K562 (cell line): ENCODE data around the gene ATP6V0A1. TPM values are rescaled to one million over a fixed set of nuclear protein-coding genes. Genes with fewer than 3 reads are reported as not detected.
A peak's percentile ranks its signal among the peaks of the same experiment; 100 is the strongest.

Source experiments
- ATAC-seq: fragments of 200-7000 bp; cut with Tn5 transposase; 3 replicates; pipeline ENCODE4 v1.9.1; 2020; ENCODE audit warnings: moderate library complexity
- BruUV-seq: library from RNA; stranded (reverse); fragments of 400-500 nt; replicated peaks from 2 replicates; lab custom pipeline; 2021; lab: Mats Ljungman, UMichigan
- CTCF ChIA-PET: fragments of 300-600 bp; formaldehyde crosslinking; extraction: SDS; loops from one replicate; lab custom pipeline; 2021; ENCODE audit warnings: low intra/inter-chr PET ratio; lab: Yijun Ruan, JAX
- POLR2A ChIA-PET: fragments of 300-600, 350-650 bp; sonication (Branson Sonifier 250); formaldehyde crosslinking; extraction: SDS; loops from one replicate; lab custom pipeline; 2021; ENCODE audit warnings: antibody characterized with exemption, inconsistent platforms; lab: Yijun Ruan, JAX
- DNase-seq, 4 experiments: peaks; one replicate each; pipeline versions ENCODE4 v3.0.0 to v3.0.0-alpha.2; 2011 to 2018; ENCODE audit warnings: low spot score in 3 of 4, mixed read lengths in 3 of 4; ENCODE audit errors: extremely low read depth in 1 of 4
- FAIRE-seq: peaks from 2 replicates; lab custom pipeline; 2011; peaks lifted over from hg19 to GRCh38; lab: Jason Lieb, UNC
- H2AFZ ChIP-seq: 2 replicates; pipeline ENCODE4 v1.6.0; 2011; ENCODE audit warnings: low read depth, low read length, control low read depth, inconsistent platforms
- H3K27ac ChIP-seq: fragments of 200-600 bp; 3 replicates; pipeline ENCODE4 v1.8.0; 2011; ENCODE audit warnings: low read depth, mild to moderate bottlenecking, control low read depth, inconsistent platforms, low read length, moderate library complexity, mixed read lengths; ENCODE audit errors: extremely low read depth
- H3K27me3 ChIP-seq, 2 experiments: fragments of 300-600 bp in 1 of 2; 2 replicates in 1 of 2; 3 replicates in 1 of 2; pipeline versions ENCODE4 v1.6.0 to v1.8.0; 2011; ENCODE audit warnings: inconsistent platforms in 2 of 2, low read length in 2 of 2, mild to moderate bottlenecking in 1 of 2, mixed read lengths in 1 of 2, moderate library complexity in 1 of 2; ENCODE audit not compliant: control insufficient read depth in 2 of 2, insufficient read depth in 2 of 2
- H3K36me3 ChIP-seq: fragments of 300-600 bp; 3 replicates; pipeline ENCODE4 v1.8.0; 2011; ENCODE audit warnings: mild to moderate bottlenecking, low read length, inconsistent platforms; ENCODE audit not compliant: control insufficient read depth, insufficient read depth
- H3K4me1 ChIP-seq, 2 experiments: fragments of 200-600 bp in 1 of 2; replicated peaks in 1 of 2; 2 replicates in 1 of 2; 3 replicates in 1 of 2; pipeline versions ENCODE4 v1.5.1 to v1.8.0; 2011; ENCODE audit warnings: inconsistent platforms in 2 of 2, low read length in 2 of 2, mild to moderate bottlenecking in 1 of 2, mixed read lengths in 1 of 2, moderate library complexity in 1 of 2; ENCODE audit not compliant: control insufficient read depth in 2 of 2, insufficient read depth in 2 of 2
- H3K4me2 ChIP-seq: 2 replicates; pipeline ENCODE4 v1.6.1; 2011; ENCODE audit warnings: low read length, control low read depth, inconsistent platforms, mixed read lengths; ENCODE audit not compliant: insufficient read depth
- H3K4me3 ChIP-seq: fragments of 200-600 bp; sonication (generic), shearing (Covaris generic); 2 replicates; pipeline ENCODE4 v1.5.1; 2016; ENCODE audit warnings: control low read depth, inconsistent platforms
- H3K79me2 ChIP-seq: fragments of 200-600 bp; 3 replicates; pipeline ENCODE4 v1.8.0; 2011; ENCODE audit warnings: low read length, inconsistent platforms; ENCODE audit not compliant: control insufficient read depth, insufficient read depth
- H3K9ac ChIP-seq, 2 experiments: 2 replicates each; pipeline versions ENCODE4 v1.6.0 to v1.6.1; 2011; ENCODE audit warnings: low read depth in 2 of 2, low read length in 2 of 2, control low read depth in 1 of 2, inconsistent platforms in 1 of 2, mild to moderate bottlenecking in 1 of 2, mixed read lengths in 1 of 2; ENCODE audit not compliant: insufficient read depth in 1 of 2
- H3K9me1 ChIP-seq: one replicate; pipeline ENCODE4 v1.6.0; 2011; ENCODE audit warnings: inconsistent platforms, mild to moderate bottlenecking, low read length, moderate library complexity; ENCODE audit not compliant: control insufficient read depth, insufficient read depth
- H3K9me3 ChIP-seq: replicated peaks from 2 replicates; pipeline ENCODE4 v1.5.1; 2011; ENCODE audit warnings: low read depth, low read length, inconsistent platforms; ENCODE audit not compliant: control insufficient read depth, insufficient read depth
- H4K20me1 ChIP-seq: replicated peaks from 2 replicates; pipeline ENCODE4 v1.6.1; 2011; ENCODE audit warnings: low read length, inconsistent platforms, mixed read lengths; ENCODE audit not compliant: control insufficient read depth, insufficient read depth
- BRCA1 ChIP-seq, 2 experiments: fragments of 450-650 bp in 1 of 2; sonication (generic) in 1 of 2; formaldehyde crosslinking in 1 of 2; IDR thresholded peaks; 2 replicates each; pipeline versions ENCODE4 v1.5.0 to v1.6.1; 2017 to 2020; ENCODE audit warnings: mild to moderate bottlenecking in 1 of 2, missing genetic modification reagents in 1 of 2
- PHF20 ChIP-seq: fragments of 450-650 bp; IDR thresholded peaks from 2 replicates; pipeline ENCODE4 v1.6.1; 2018; ENCODE audit not compliant: partially characterized antibody
- POLR2AphosphoS5 ChIP-seq: IDR thresholded peaks from 2 replicates; pipeline ENCODE4 v1.6.1; 2011; ENCODE audit warnings: mild to moderate bottlenecking, low read depth, low read length, moderate library complexity; ENCODE audit not compliant: control insufficient read depth, insufficient read depth
- POLR2G ChIP-seq: fragments of 200-400 bp; formaldehyde crosslinking; IDR thresholded peaks from 2 replicates; pipeline ENCODE4 v1.6.1; 2017; ENCODE audit warnings: low read depth, mild to moderate bottlenecking, antibody characterized with exemption, low read length, moderate library complexity
- PTBP1 ChIP-seq: fragments of 200-400 bp; formaldehyde crosslinking; IDR thresholded peaks from 2 replicates; pipeline ENCODE4 v1.6.1; 2017; ENCODE audit warnings: low read depth, low read length
- RBFOX2 ChIP-seq: fragments of 200-400 bp; formaldehyde crosslinking; IDR thresholded peaks from 2 replicates; pipeline ENCODE4 v1.6.1; 2017; ENCODE audit warnings: low read depth, mild to moderate bottlenecking, low read length, moderate library complexity
- RBM15 ChIP-seq: fragments of 200-400 bp; formaldehyde crosslinking; IDR thresholded peaks from 2 replicates; pipeline ENCODE4 v1.6.1; 2018; ENCODE audit warnings: mild to moderate bottlenecking, low read length, moderate library complexity; ENCODE audit not compliant: insufficient read depth
- SREBF2 ChIP-seq: sonication (generic); formaldehyde crosslinking; IDR thresholded peaks from 2 replicates; pipeline ENCODE4 v1.4.0; 2020; ENCODE audit warnings: mild to moderate bottlenecking, missing genetic modification reagents
- SUPT5H ChIP-seq: fragments of 450-650 bp; IDR thresholded peaks from 2 replicates; pipeline ENCODE4 v1.6.1; 2016
- ZNF263 ChIP-seq: sonication (generic); formaldehyde crosslinking; IDR thresholded peaks from 2 replicates; pipeline ENCODE4 v1.8.0; 2022; ENCODE audit warnings: mild to moderate bottlenecking, missing genetic modification reagents, borderline replicate concordance
- ZNF311 ChIP-seq: fragments of 250-450 bp; sonication (Bioruptor Pico); IDR thresholded peaks from 2 replicates; pipeline ENCODE4 v1.4.0; 2020; ENCODE audit warnings: mild to moderate bottlenecking, moderate library complexity
- WGBS: fragments of 100-300 bp; shearing (Covaris generic); methylation state at CpG from one replicate; pipeline ENCODE4 v1.1.6; 2016; ENCODE audit warnings: low coverage, mixed read lengths; ENCODE audit not compliant: insufficient coverage; ENCODE audit errors: missing lambda C conversion rate; 5-methylcytosine and 5-hydroxymethylcytosine counted together
- in situ Hi-C: fragments of 300-500 bp; cut with MboI; formaldehyde crosslinking; loops from 4 replicates; pipeline ENCODE4 v1.15.0; 2018; ENCODE audit warnings: inconsistent platforms, mixed read lengths
- intact Hi-C: fragments of 100-400 bp; cut with micrococcal nuclease; formaldehyde crosslinking; loops from 2 replicates; pipeline ENCODE4 v1.14.2; 2022
- polyA plus RNA-seq, 8 experiments: library from polyadenylated mRNA; depleted of rRNA in 4 of 8; stranded (reverse) in 5 of 8; unstranded in 3 of 8; fragments of >200 nt; fragmentation: Nextera tagmentation in 2 of 8; fragmentation: Illumina TruSeq in 1 of 8; extraction: Ambion mirVana in 2 of 8; extraction: Trizol in 1 of 8; gene quantifications; 2 replicates each; pipeline versions ENCODE4 v1.2.1 to v1.2.3, GENCODE V29; 2011 to 2014; ENCODE audit warnings: inconsistent platforms in 1 of 8, missing spikeins in 1 of 8
- total RNA-seq, 7 experiments: library from RNA; depleted of rRNA in 6 of 7; stranded (reverse); fragments of >200 nt in 6 of 7; fragmentation: Illumina TruSeq in 2 of 7; extraction: Trizol in 2 of 7; gene quantifications; 2 replicates each; pipeline versions ENCODE4 v1.2.1 to v1.2.3, GENCODE V29; 2011 to 2021; ENCODE audit warnings: low replicate concordance in 1 of 7
- TF ChIP-seq, protein P1 (sequence below): IDR thresholded peaks from 2 replicates; pipeline ENCODE4 v1.6.1; 2012; ENCODE audit warnings: low read depth, low read length, improper control_type of control experiment, borderline replicate concordance

ATP6V0A1 gene
- total and polyA plus RNA-seq, 9 of the 15 experiments (the other 6 are each of a cell fraction or from before 2014, with no cell fraction given), result 11.8 to 158 (median 75.5) TPM

DNA sequence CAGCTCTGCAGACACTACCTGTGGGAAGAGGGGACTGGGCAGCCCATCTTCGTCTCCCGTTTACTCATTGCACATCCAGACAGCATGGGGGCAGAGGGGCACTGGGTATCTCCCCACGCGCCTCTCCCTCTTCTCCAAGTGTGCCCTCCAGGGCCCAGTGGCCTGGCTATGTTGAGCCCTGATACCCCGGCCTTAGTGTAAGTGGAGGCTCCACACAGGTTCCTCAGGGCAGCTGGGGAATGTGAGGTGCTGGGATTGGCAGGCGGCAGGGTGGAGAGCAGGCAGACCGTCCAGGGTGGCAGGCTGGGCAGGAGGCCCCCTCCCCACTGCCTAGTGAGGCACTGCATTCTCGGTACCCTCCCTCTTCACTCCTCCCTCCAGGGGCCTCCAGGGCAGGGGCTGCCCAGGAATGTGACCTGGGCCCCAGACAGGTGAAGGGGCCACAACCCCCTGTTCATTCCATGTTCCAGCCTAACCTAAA lies 64.2 kb downstream of the ATP6V0A1 start:
- BruUV-seq, result no TSS peak
- Histone ChIP-seq H3K9me1 (peaks cover 4% of the 10 kb centered on the region), H3K27me3 (no peaks in the 10 kb centered on the region), H3K36me3 (peaks cover 50% of the 10 kb centered on the region), H3K79me2 (peaks cover 5% of the 10 kb centered on the region; the same call in 1 of the 3 replicates), H3K4me3 (no peak overlapping the region), H3K9me3 (no peaks in the 10 kb centered on the region)
- TF ChIP-seq, protein P1, sequence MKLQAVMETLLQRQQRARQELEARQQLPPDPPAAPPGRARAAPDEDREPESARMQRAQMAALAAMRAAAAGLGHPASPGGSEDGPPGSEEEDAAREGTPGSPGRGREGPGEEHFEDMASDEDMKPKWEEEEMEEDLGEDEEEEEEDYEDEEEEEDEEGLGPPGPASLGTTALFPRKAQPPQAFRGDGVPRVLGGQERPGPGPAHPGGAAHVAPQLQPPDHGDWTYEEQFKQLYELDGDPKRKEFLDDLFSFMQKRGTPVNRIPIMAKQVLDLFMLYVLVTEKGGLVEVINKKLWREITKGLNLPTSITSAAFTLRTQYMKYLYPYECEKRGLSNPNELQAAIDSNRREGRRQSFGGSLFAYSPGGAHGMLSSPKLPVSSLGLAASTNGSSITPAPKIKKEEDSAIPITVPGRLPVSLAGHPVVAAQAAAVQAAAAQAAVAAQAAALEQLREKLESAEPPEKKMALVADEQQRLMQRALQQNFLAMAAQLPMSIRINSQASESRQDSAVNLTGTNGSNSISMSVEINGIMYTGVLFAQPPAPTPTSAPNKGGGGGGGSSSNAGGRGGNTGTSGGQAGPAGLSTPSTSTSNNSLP, result no peak
- TF ChIP-seq BRCA1 (IDR thresholded peaks at IDR 0.05), result no peak
- no peak for TF ChIP-seq BRCA1 (CRISPR knock-in tag; IDR thresholded peaks at IDR 0.05)
- no peak for TF ChIP-seq PTBP1
- TF ChIP-seq PHF20, result no peak
- no peak for TF ChIP-seq ZNF263 (CRISPR knock-in tag)
- peak; percentile 38; the same call in 1 of the 2 replicates for TF ChIP-seq POLR2AphosphoS5
- no peak for TF ChIP-seq SREBF2 (CRISPR knock-in tag)
- no peak for TF ChIP-seq ZNF311
- no peak for TF ChIP-seq RBM15
- 0 out of 2 replicates have a peak, but pooled peaks have one; percentile 34 for TF ChIP-seq SUPT5H
- TF ChIP-seq RBFOX2, result 0 out of 2 replicates have a peak, but pooled peaks have one; percentile 20
- TF ChIP-seq POLR2G, result peak; percentile 45; the same call in 1 of the 2 replicates
- TF ChIP-seq, all 486 proteins: peak for 4
- ChIA-PET POLR2A (no interaction called here), CTCF (no interaction called here)
- 96% methylated on average over 6 of the region's 8 CpGs for WGBS
- FAIRE-seq (no peak), ATAC-seq (no peak), DNase-seq (no peak)
- intact Hi-C loops (no loop called here), in situ Hi-C loops (no loop called here)
- no peak overlapping the region for H2AFZ ChIP-seq
- no peak overlapping the region; the same call in 2 of the 3 replicates for H3K27ac ChIP-seq
- H3K9ac ChIP-seq, result peak overlapping the region in 1 of 2 experiments; percentile 84; a peak in 2 of 4 replicates
- peaks cover 40 to 65% of the 10 kb centered on the region in 2 experiments for H3K4me1 ChIP-seq
- H4K20me1 ChIP-seq, result no peaks in the 10 kb centered on the region
- no peak overlapping the region for H3K4me2 ChIP-seq
